ENCODE measurements around the gene ATP6V1G3. TPM values are rescaled to one million over a fixed set of nuclear protein-coding genes. Genes with fewer than 3 reads are reported as not detected.

ATP6V1G3 gene
- total RNA-seq, 1 donor from 2014 or later: not detected

GRCh38 chr1:198493329-198493728 is 47.2 kb downstream of the ATP6V1G3 start:
- H3K4me3 ChIP-seq (ENCODE audit: low read depth, low read length): no peak overlapping the region
- no peak for TF ChIP-seq CTCF (conservative IDR thresholded peaks at IDR 0.05; ENCODE audit: low read depth, low read length)
- no peak for DNase-seq (ENCODE audit: low read depth)

- no peak for TF ChIP-seq CTCF (conservative IDR thresholded peaks at IDR 0.05; ENCODE audit: low read depth, low read length)
- no peak for DNase-seq (ENCODE audit: low read depth)
- H3K4me3 ChIP-seq (ENCODE audit: low read depth, low read length): no peak overlapping the region
Measured at GRCh38 chr1:198492872-198493271, 47.6 kb downstream of the ATP6V1G3 start.

- no peak for DNase-seq (ENCODE audit: low read depth)
- no peak for TF ChIP-seq CTCF (conservative IDR thresholded peaks at IDR 0.05; ENCODE audit: low read depth, low read length)
- no peak overlapping the region for H3K4me3 ChIP-seq (ENCODE audit: low read depth, low read length)
Measured at GRCh38 chr1:198491596-198491995, 48.9 kb downstream of the ATP6V1G3 start.

GRCh38 chr1:198491028-198491427 is 49.5 kb downstream of the ATP6V1G3 start:
- TF ChIP-seq CTCF (conservative IDR thresholded peaks at IDR 0.05; ENCODE audit: low read depth, low read length): no peak
- H3K4me3 ChIP-seq (ENCODE audit: low read depth, low read length): no peak overlapping the region
- no peak for DNase-seq (ENCODE audit: low read depth)

GRCh38 chr1:198490224-198490623 is 50.3 kb downstream of the ATP6V1G3 start:
- no peak for TF ChIP-seq CTCF (conservative IDR thresholded peaks at IDR 0.05; ENCODE audit: low read depth, low read length)
- no peak overlapping the region for H3K4me3 ChIP-seq (ENCODE audit: low read depth, low read length)
- no peak for DNase-seq (ENCODE audit: low read depth)

GRCh38 chr1:198486903-198487302 is 53.6 kb downstream of the ATP6V1G3 start:
- no peak overlapping the region for H3K4me3 ChIP-seq (ENCODE audit: low read depth, low read length)
- no peak for DNase-seq (ENCODE audit: low read depth)
- no peak for TF ChIP-seq CTCF (conservative IDR thresholded peaks at IDR 0.05; ENCODE audit: low read depth, low read length)

- no peak for TF ChIP-seq CTCF (conservative IDR thresholded peaks at IDR 0.05; ENCODE audit: low read depth, low read length)
- no peak for DNase-seq (ENCODE audit: low read depth)
- H3K4me3 ChIP-seq (ENCODE audit: low read depth, low read length): no peak overlapping the region
Measured at GRCh38 chr1:198483645-198484044, 56.8 kb downstream of the ATP6V1G3 start.

Measured in epithelial cell of proximal tubule (primary cell).